Right lobe of liver (tissue), 6 donors: ENCODE measurements around the gene IPPK. TPM values are rescaled to one million over a fixed set of nuclear protein-coding genes. Genes with fewer than 3 reads are reported as not detected.

Experiments used
- ATAC-seq, 4 donors: fragments of 200-7000 bp; cut with Tn5 transposase; one replicate each; pipeline ENCODE4 v1.9.1; 2020; ENCODE audit warnings: mild to moderate bottlenecking in 4 of 4, moderate library complexity in 4 of 4
- DNase-seq, 3 donors: peaks; one replicate each; pipeline ENCODE4 v3.0.0-alpha.2; 2020
- H3K27ac ChIP-seq, 3 donors: fragments of 200-600 bp; one replicate each; pipeline ENCODE4 v1.8.0; 2022
- H3K27me3 ChIP-seq, 2 donors: fragments of 200-600 bp; one replicate each; pipeline ENCODE4 v1.8.0; 2022
- H3K36me3 ChIP-seq, 4 donors: fragments of 200-600 bp; sonication (generic) in 1 of 4; one replicate each; pipeline versions ENCODE4 v1.5.1 to v1.8.0; 2017 to 2022; ENCODE audit warnings: control low read depth in 1 of 4
- H3K4me1 ChIP-seq, 4 donors: fragments of 200-600 bp; sonication (generic) in 1 of 4; one replicate each; pipeline versions ENCODE4 v1.5.1 to v1.8.0; 2017 to 2022; ENCODE audit warnings: control low read depth in 1 of 4
- H3K4me3 ChIP-seq, 3 donors: fragments of 200-600 bp; one replicate each; pipeline ENCODE4 v1.8.0; 2022
- H3K9me3 ChIP-seq, 4 donors: fragments of 200-600 bp; sonication (generic) in 1 of 4; one replicate each; pipeline versions ENCODE4 v1.5.1 to v1.8.0; 2017 to 2022; ENCODE audit warnings: control low read depth in 1 of 4
- POLR2A ChIP-seq: fragments of 450-650 bp; IDR thresholded peaks from one replicate; pipeline ENCODE4 v1.6.1; 2017; ENCODE audit warnings: antibody characterized with exemption, mild to moderate bottlenecking
- WGBS: methylation state at CpG from one replicate; pipeline ENCODE4 v1.1.6; 2018; ENCODE audit warnings: low coverage, low lambda C conversion rate; ENCODE audit not compliant: insufficient coverage; ENCODE audit errors: missing lambda C conversion rate; 5-methylcytosine and 5-hydroxymethylcytosine counted together
- intact Hi-C, 2 donors: fragments of 100-400 bp; cut with DNase I; formaldehyde crosslinking; loops; one replicate each; pipeline versions ENCODE4 v1.11.2 to v1.14.1; 2022
- total RNA-seq, 6 experiments: library from RNA; depleted of rRNA in 2 of 6; stranded (reverse); fragments of >200 nt in 2 of 6; fragmentation: NEBNext Ultra II Directional in 3 of 6; extraction: Animal tissue kit (Norgen Biotek cat#: 25700) in 3 of 6; gene quantifications; one replicate each; pipeline versions ENCODE4 v1.1.0 to v1.2.4, GENCODE V29; 2016 to 2023
- TF ChIP-seq, protein P1 (sequence below), 4 donors: fragments of 200-600 bp in 3 of 4; fragments of 450-650 bp in 1 of 4; IDR thresholded peaks; one replicate each; pipeline versions ENCODE4 v1.5.1 to v1.8.0; 2016 to 2022; ENCODE audit warnings: antibody characterized with exemption in 4 of 4, mild to moderate bottlenecking in 2 of 4
- donor health status: DM: no; HTN: yes; CAD: no.
- donor health status: DM: no; HTN: no; CAD: no.
- donor health status: DM: no; HTN: no; CAD: no.
- donor health status: DM: no; HTN: yes; CAD: no.
- donor health status: DM: no; HTN: yes; CAD: no.

IPPK gene
- total RNA-seq, 6 experiments from 2014 or later = 2.4 to 4.9 (median 3.7) TPM

DNA sequence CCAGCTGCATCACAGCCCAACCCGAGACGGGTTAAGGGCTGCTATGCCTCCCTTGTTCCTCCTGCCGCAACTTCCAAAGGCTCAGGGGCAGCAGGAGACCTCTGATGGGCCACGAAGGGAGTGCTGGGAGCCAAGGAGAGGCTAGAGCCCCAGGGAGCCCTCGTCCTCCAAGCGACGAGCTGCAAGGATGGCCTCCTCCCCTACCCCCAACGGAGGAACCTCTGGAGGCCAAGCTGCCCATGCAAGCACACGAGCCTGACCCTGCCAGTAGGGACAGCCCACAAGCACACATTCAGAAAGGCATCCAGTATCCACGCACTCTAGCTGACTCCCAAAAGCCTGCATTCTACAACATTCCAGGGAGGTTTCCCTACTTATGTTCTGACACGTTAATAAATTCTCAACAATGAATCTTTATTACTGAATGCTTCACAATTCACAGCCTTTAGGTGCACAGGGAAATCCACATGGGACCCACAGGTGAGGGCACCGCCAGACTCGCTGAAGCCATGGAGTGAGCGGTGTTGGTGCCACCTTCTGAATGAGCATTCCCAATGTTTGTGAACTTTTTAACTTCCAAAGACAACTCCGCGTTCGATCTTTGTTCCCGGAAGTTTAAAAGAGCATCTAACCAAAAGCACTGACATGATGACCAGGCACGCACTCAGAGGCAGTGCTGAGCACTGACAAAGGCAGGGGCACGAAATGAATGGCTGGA, 28.7 kb downstream of the IPPK start:
- TF ChIP-seq, protein P1, sequence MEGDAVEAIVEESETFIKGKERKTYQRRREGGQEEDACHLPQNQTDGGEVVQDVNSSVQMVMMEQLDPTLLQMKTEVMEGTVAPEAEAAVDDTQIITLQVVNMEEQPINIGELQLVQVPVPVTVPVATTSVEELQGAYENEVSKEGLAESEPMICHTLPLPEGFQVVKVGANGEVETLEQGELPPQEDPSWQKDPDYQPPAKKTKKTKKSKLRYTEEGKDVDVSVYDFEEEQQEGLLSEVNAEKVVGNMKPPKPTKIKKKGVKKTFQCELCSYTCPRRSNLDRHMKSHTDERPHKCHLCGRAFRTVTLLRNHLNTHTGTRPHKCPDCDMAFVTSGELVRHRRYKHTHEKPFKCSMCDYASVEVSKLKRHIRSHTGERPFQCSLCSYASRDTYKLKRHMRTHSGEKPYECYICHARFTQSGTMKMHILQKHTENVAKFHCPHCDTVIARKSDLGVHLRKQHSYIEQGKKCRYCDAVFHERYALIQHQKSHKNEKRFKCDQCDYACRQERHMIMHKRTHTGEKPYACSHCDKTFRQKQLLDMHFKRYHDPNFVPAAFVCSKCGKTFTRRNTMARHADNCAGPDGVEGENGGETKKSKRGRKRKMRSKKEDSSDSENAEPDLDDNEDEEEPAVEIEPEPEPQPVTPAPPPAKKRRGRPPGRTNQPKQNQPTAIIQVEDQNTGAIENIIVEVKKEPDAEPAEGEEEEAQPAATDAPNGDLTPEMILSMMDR (IDR thresholded peaks at IDR 0.05) = no peak
- no peak for TF ChIP-seq POLR2A
- H3K27ac ChIP-seq = no peak overlapping the region
- H3K9me3 ChIP-seq = no peaks in the 10 kb centered on the region
- 90% methylated on average over 13 of the region's 20 CpGs for WGBS
- peaks cover 0 to 69% (median 15%) of the 10 kb centered on the region in 4 donors for H3K36me3 ChIP-seq
- DNase-seq = peak in 1 of 3 donors; percentile 35
- intact Hi-C loops = no loop called here
- no peaks in the 10 kb centered on the region for H3K4me1 ChIP-seq
- H3K4me3 ChIP-seq = no peak overlapping the region
- H3K27me3 ChIP-seq = no peaks in the 10 kb centered on the region
- no peak for ATAC-seq

DNA sequence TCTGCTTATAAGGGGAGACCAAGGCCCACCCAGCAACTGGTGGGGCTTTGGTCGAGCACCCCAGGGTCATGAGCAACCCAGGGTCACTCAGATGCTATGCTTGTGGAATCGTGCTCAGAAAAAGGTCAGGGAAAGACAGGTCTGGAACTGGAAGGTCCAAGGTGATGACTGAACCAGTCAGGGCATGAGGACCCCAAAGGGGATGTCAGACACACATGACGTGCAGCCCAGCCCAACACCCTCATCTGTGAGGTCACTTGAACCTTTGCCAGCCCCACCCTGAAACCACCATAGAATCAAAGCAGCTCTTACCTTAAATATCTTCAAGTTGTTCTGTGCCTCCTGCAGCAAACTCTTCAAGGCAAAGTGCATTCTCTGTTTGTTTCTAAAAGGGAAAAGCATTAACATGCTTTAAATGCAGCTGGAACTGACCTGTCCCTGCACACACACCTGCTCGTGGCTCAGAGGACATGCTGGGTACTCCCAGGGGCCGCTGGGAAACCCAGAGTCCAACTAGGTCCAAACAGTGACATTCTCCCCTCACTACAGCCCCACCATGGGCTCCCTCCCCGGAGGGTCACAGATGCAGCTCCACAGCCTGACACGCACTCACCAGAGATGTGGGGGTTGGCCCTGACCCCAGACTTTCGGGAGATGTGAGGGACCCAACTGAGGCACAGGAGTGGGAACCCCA, 29.4 kb downstream of the IPPK start:
- TF ChIP-seq, protein P1 (IDR thresholded peaks at IDR 0.05) = no peak
- TF ChIP-seq POLR2A = no peak
- intact Hi-C loops = no loop called here
- Histone ChIP-seq H3K27me3 (no peaks in the 10 kb centered on the region), H3K4me1 (no peaks in the 10 kb centered on the region), H3K9me3 (no peaks in the 10 kb centered on the region), H3K27ac (no peak overlapping the region), H3K4me3 (no peak overlapping the region), H3K36me3 (peaks cover 0 to 67% (median 15%) of the 10 kb centered on the region in 4 donors)
- WGBS = 100% methylated on average over 2 of the region's 8 CpGs
- no peak for ATAC-seq
- DNase-seq = peak in 1 of 3 donors; percentile 30

DNA sequence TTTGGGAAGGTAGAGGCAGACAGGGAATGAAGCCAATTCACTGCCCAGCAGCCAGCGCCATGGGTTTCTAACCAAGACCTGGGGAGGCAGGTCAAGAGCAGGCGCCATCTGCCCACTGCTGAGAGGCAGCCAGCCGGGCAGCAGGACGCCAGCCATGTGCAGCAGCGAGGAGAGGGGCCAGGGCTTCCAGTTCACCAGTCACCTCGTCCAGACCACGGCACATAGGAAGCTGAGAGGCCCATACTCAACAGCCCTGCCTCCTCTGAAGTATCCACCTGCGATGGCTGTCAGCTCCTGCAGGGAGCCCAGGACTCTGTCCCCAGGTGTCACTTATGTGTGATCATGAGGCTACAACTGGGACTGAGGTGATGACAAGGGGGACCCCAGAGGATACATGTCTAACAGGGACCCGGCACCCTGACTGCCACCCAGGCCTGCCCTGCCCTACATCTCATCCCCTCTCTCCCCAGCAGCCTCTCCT, 30.1 kb downstream of the IPPK start:
- no peaks in the 10 kb centered on the region for H3K9me3 ChIP-seq
- no peak overlapping the region for H3K4me3 ChIP-seq
- WGBS = 100% methylated on average over 1 of the region's 9 CpGs
- TF ChIP-seq, protein P1 (IDR thresholded peaks at IDR 0.05) = no peak
- TF ChIP-seq POLR2A = no peak
- H3K36me3 ChIP-seq = peaks cover 0 to 65% (median 14%) of the 10 kb centered on the region in 4 donors
- H3K27ac ChIP-seq = no peak overlapping the region
- H3K27me3 ChIP-seq = no peaks in the 10 kb centered on the region
- ATAC-seq (no peak), DNase-seq (peak in 1 of 3 donors; percentile 35)
- intact Hi-C loops = loop anchor here (10.0 kb wide), 2 partner anchors 135 to 305 kb away; no protein-coding TSS in a partner anchor
- no peaks in the 10 kb centered on the region for H3K4me1 ChIP-seq

DNA sequence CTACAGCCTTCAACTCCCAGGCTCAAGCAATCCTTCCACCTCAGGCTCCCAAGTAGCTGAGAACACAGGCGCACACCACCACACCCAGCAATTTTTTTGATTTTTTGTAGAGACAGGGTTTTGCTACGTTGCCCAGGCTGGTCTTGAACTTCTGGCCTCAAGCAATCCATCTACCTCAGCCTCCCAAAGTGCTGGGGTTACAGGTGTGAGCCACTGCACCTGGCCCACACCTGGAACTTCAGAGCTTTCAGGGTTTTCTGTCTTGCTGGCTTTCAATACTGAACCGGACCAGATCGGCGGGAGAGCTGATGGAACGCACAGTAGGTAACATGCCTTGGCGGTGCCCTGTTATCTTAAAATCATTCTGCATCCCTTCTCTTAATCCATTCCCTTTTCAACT, 30.8 kb downstream of the IPPK start:
- ATAC-seq (no peak), DNase-seq (no peak)
- Histone ChIP-seq H3K4me3 (no peak overlapping the region), H3K9me3 (no peaks in the 10 kb centered on the region), H3K27ac (no peak overlapping the region), H3K27me3 (no peaks in the 10 kb centered on the region), H3K36me3 (peaks cover 0 to 65% (median 14%) of the 10 kb centered on the region in 4 donors), H3K4me1 (no peaks in the 10 kb centered on the region)
- 95% methylated on average over 6 of the region's 7 CpGs for WGBS
- TF ChIP-seq POLR2A = no peak
- TF ChIP-seq, protein P1 (IDR thresholded peaks at IDR 0.05) = no peak
- intact Hi-C loops = loop anchor here (10.0 kb wide), 2 partner anchors 134 to 304 kb away; no protein-coding TSS in a partner anchor
